ENCODE results near the gene ANAPC4.
A peak's percentile ranks its signal among the peaks of the same experiment; 100 is the strongest.
"Not testable (repeated sequence)": the region's sequence is repeated elsewhere in the genome, so short reads cannot be mapped to it uniquely, and the experiment has no call there.

The ANAPC4 gene

DNA sequence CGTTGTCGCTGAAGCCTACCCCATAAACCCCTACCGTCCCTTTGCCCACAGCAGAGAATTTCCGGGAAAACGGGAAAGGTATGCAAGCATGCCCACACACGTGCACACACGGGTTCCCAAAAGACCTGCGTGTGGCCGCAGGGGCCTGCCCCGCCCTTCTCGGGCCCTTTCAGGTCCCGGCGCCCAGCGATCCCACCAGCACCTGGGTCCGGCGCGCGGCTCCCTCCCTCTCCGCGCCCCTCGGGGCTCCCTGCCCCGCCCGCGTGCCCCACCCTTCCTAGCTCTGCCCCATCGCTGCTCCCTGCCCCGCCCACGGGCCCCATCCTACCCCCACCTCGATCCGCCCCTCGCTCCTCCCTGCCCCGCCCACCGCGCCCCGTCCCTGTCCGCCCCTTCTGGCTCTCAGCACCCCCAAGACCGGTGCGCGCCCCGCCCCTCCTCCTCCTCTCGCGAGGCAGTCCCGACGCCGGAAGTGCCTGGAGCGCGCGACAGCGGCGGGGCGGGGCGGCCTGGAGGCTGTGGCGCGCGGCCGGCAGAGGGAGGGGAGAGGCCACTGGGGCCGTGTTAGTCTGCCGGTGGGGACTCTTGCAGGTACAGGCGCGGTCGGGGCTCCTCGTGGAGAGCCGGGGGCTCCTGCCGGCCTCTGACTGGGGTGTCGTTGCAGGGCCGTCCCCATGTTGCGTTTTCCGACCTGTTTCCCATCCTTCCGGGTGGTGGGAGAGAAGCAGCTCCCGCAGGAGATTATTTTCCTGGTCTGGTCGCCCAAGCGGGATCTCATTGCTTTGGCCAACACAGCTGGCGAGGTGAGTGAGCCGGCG is at the start of gene ANAPC4:
Gene ANAPC4, plus strand, starts transcription at position 510 of the 818 bp plus-strand sequence. Its CDS starts 165 bp downstream, at position 675.
- DNase-seq = peak; percentile 78 to 93

GRCh38 chr4:25328463-25328862 is 48.6 kb upstream of the ANAPC4 start:
- not testable (repeated sequence) for DNase-seq

DNA sequence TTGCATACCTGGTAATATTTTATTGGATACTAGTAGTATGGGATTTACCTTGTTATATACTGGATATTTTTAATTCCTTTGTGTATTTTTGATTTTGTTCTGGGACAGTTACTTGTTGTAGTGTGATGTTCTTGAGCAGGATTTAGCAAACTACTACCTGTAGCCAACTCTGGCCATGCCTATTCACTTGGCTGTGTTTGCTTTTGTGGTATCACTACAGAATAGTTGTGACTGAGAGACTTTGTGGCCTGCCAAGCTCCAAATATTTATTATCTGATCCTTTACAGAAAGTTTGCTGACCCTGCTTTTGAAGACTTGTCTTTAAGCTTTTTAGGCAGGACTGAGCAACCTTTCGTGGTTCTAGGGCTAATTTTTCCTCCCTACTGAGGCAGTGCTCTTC is 46.7 kb upstream of the ANAPC4 start:
- no peak for DNase-seq

DNA sequence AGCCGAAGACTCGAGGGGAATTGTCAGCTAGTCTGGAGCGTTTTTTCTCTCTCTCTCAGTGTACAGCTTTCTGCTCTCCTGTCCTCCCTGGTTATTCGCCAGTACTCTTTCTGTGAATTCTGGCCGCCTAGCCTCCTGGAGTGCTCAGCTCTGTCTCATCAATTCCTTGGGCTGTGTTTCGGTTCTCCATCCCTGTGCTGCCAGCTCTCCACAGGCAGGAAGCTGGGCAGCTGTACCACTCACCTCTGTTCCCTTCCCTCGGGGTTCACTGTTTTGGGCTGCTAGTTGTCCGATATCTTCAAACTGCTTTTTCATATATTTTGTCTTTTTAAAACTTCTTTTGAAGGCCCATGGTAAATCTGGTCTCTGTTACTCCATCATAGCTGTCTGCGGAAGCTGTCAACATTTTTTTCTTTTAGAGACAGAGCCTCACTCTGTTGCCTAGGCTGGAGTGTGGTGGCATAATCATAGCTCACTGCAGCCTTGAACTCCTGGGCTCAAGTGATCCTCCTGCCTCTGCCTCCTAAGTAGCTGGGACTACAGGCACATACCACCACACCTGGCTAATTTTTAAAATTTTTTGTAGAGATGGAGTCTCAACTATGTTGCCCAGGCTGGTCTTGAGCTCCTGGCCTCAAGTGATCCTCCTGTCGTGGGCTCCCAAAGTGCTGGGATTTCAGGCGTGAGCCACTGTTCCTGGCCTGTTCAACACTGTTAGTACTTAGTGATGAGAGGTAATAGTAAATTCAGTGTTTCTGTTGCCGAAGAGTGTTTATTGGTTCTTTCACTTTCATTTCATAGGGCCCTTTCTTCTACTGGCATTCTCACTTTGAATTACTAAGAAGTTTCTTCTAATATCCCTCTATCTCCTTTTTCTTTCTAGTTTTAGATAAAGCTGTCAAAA is 45.9 kb upstream of the ANAPC4 start:
- DNase-seq = peak in 1 of 2 donors; percentile 48

- DNase-seq = no peak
These were observed 33.4 kb upstream of the ANAPC4 start for GRCh38 chr4:25343671-25344070.

GRCh38 chr4:25345744-25346143 is 31.3 kb upstream of the ANAPC4 start:
- DNase-seq = no peak

DNA sequence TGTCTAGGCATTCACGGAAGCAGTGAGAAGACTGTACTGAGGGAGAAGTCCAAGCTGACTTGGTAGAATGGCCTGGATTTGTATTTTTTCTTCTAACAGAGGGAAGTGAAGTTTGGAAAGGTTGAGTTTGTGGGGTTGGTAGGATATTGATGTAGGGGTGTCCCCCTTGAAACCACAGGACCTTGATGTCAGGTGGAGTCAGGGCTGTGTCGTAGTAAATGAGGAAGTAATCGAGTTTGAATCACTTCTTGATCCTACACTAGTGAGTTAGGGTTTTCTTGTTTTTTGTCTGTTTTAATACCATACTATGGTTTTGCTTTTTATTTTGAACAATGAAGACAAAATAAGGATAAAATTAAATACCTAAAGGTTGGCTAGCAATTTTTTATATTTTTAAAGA is 30.1 kb upstream of the ANAPC4 start:
- DNase-seq = no peak

DNA sequence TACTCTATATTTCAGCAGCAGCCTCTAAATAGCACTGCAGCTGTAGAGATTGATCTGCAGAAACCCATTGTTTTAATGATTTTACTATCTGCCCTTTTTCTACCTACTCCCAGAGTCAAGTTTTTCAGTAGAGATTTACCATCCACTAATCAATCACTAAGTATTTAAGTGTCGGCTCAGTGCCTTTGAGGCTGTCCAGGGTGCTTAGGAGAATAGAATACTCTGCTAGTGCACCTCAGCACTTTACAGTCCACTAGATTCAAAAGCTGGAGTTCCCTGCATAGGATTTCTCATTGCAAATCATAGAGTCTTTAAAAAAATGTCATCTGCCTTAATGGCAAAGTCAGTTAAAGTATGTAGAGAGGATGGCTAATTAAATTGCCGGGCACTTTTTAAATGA is 29.6 kb upstream of the ANAPC4 start:
- DNase-seq = no peak

DNA sequence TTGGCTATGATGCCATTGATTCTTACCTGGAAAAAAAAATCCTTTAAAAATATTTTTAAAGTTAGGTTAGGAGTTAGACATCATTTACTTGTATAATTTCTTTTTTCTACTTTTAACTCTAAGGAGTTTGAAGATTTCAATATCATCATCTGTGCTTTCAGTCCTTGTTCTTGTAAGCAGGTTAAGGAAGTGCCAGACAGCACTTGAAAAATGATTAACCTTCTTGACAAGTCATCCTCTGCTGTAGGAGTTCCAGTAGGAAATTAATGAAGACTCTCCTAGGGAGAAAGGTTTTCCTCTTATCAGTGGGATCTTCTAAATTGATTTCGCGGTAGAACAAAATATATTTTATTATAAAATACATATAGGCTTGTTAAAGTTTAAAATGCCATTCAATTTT is 29.1 kb upstream of the ANAPC4 start:
- DNase-seq = no peak

GRCh38 chr4:25350561-25350960 is 26.5 kb upstream of the ANAPC4 start:
- no peak for DNase-seq

GRCh38 chr4:25351777-25352416 is 25.2 kb upstream of the ANAPC4 start:
- no peak for DNase-seq

DNA sequence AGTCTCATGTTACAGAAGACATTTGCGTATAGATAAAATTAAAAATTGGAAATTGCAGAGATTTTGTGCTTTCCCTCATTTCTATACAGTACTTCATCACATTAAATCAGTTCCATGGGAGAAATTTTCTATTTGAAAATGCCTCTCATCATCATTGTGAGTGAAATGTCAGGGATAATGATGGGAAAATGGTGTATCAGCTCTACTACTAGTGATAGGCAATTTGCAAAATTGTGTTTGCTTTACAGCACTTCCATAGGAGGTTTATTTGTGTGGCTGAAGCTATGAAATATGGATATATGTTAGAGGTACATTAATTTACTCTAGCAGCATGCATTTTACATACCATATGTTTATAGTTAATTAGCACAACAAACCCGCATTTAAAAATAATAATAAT is 21.0 kb upstream of the ANAPC4 start:
- no peak for DNase-seq

DNA sequence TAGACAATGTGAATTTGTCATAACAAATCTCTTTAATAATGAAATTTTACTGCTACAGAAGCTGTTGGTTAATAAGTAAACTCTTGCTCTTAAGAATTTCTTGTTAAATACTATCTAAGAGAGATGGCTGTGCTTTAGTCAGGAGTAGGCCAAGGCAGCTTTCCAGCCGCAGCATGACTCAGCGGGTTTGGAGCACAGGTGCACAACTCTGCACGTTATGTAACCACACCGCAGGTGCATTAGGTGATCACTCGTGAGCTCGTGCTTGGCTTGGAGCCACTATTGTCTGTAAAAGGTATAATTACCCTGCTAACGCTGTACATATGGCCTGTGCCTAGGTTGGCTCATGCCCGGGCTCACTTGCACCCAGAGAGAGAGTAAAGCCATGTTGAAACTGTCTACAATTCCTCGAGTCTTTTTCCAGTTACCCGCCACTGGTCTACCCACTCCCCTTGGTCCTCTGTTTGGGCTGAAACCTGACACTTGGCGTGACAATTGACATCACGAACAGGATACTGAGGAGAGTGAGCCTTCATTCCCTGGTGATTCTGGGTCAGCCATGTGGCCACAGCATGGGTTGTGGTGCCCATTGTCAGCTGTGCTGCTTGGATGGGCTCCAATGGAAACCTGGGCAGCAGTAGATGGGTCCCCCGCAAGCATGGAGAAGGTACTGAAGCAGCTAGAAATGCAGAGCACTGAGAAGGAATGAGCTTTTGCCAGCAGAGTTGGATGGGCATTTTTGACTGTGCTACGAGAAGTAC is 18.4 kb upstream of the ANAPC4 start:
- no peak for DNase-seq

DNA sequence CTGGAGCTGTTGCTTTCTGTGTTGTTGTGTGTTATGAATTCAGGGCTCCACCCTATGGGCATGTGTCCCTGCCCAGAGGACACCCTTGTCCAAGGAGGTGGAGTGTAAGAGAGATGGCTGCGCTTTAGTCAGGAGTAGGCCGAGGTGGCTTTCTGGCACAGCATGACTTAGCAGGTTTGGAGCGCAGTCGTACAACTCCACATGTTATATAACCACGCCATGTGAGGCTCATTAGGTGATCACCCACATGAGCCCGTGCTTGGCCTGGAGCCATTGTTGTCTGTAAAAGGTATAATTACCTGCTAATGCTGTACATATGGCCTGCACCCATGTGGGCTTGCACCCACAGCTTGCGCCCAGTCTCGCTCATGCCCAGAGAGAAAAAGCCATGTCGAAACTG is 15.8 kb upstream of the ANAPC4 start:
- DNase-seq = no peak

- peak in 1 of 2 donors; percentile 27 for DNase-seq
These were observed 9.9 kb upstream of the ANAPC4 start for GRCh38 chr4:25367004-25367621.

DNA sequence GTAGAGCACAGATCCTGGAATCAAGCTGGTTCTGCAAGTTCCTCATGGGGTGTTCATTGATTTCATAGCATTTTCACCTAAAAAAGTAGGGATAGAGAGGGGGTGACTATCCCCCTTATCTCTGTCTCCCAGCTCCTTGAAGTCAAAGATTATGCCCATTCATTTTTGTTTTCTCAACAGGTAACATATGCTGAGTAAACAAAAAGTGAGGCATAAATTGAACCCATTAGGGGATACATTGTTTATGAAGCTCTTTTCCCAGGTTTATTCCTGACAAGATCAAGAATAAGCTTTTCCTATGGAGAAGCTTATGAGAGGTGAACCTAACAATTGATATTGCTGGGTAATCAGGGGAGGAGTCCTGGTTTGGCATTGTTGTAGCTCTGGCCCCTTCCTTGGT is 9.2 kb upstream of the ANAPC4 start:
- DNase-seq = no peak

DNA sequence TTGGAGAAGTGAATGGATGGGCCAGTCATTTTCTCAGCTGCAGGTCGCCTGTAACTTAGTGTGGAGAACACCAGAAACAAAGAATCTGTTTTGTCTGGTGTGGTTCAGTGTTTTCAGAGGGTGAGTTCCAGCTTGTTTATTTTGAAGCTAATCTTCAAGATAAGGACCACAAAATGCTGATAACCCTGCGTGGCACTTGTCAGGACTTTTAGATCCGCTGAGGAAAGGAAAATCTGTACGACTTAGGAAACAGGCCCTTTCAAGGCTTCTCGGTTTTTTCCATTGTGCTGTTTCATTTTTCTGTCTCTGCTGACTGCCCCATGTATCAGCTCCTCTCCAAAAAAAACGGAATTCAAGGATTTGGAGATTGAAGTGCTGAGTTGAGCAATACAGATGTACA is 8.7 kb upstream of the ANAPC4 start:
- no peak for DNase-seq

GRCh38 chr4:25370242-25370641 is 6.8 kb upstream of the ANAPC4 start:
- DNase-seq = no peak

GRCh38 chr4:25372549-25372948 is 4.5 kb upstream of the ANAPC4 start:
- DNase-seq = not testable (repeated sequence)

GRCh38 chr4:25377572-25378436 is 741 bp downstream of the ANAPC4 start:
- DNase-seq = peak in 1 of 2 donors; percentile 6

- no peak for DNase-seq
These were observed 1.3 kb downstream of the ANAPC4 start for GRCh38 chr4:25378437-25378743.

Measured in bone marrow (tissue), 2 donors.